HG03354 (cell line): ENCODE data around the gene TERT.

Source experiments
- ATAC-seq: cut with Tn5 transposase; IDR thresholded peaks from one replicate; pipeline ENCODE4 v1.9.1; 2021; ENCODE audit warnings: mild to moderate bottlenecking; ENCODE audit not compliant: unreplicated experiment, poor library complexity, severe bottlenecking

TERT gene

GRCh38 chr5:1226839-1227581 is 67.9 kb downstream of the TERT start:
- ATAC-seq = no peak

GRCh38 chr5:1226231-1226630 is 68.6 kb downstream of the TERT start:
- ATAC-seq = no peak

- no peak for ATAC-seq
Observed at GRCh38 chr5:1225081-1225480, 69.8 kb downstream of the TERT start, which contains the start of gene SLC6A18. SLC6A18 (plus strand) TSS chr5:1225381; CDS start chr5:1225478, 97 bp downstream.

GRCh38 chr5:1224631-1225030 is 70.2 kb downstream of the TERT start:
- no peak for ATAC-seq

GRCh38 chr5:1223278-1223670 is 71.6 kb downstream of the TERT start:
- no peak for ATAC-seq

GRCh38 chr5:1222621-1223277 is 72.1 kb downstream of the TERT start:
- ATAC-seq = no peak

- no peak for ATAC-seq
Observed at GRCh38 chr5:1222147-1222546, 72.7 kb downstream of the TERT start.

GRCh38 chr5:1221721-1222120 is 73.1 kb downstream of the TERT start:
- no peak for ATAC-seq

- no peak for ATAC-seq
Observed at GRCh38 chr5:1220831-1221230, 74.0 kb downstream of the TERT start.

GRCh38 chr5:1220351-1220750 is 74.5 kb downstream of the TERT start:
- ATAC-seq = no peak

GRCh38 chr5:1219768-1220100 is 75.1 kb downstream of the TERT start:
- no peak for ATAC-seq

GRCh38 chr5:1219098-1219767 is 75.6 kb downstream of the TERT start:
- ATAC-seq = no peak

GRCh38 chr5:1218351-1219080 is 76.4 kb downstream of the TERT start:
- ATAC-seq = no peak

- no peak for ATAC-seq
Observed at GRCh38 chr5:1217596-1218206, 77.2 kb downstream of the TERT start.

GRCh38 chr5:1216918-1217295 is 78.0 kb downstream of the TERT start:
- no peak for ATAC-seq

GRCh38 chr5:1216211-1216917 is 78.5 kb downstream of the TERT start:
- ATAC-seq = no peak

GRCh38 chr5:1215320-1216096 is 79.4 kb downstream of the TERT start:
- ATAC-seq = no peak

GRCh38 chr5:1214936-1215220 is 80.0 kb downstream of the TERT start:
- no peak for ATAC-seq
